Vagina (tissue), 2 donors: ENCODE measurements around the gene PLSCR3. TPM values are rescaled to one million over a fixed set of nuclear protein-coding genes. Genes with fewer than 3 reads are reported as not detected.

Experiments
- DNase-seq, 2 donors: peaks; one replicate each; pipeline ENCODE4 v3.0.0-alpha.2; 2017; ENCODE audit errors: extremely low spot score in 2 of 2
- H3K27ac ChIP-seq: fragments of 200-600 bp; sonication (generic); one replicate; pipeline ENCODE4 v1.5.1; 2019
- H3K27me3 ChIP-seq: fragments of 200-600 bp; sonication (generic); one replicate; pipeline ENCODE4 v1.5.1; 2019
- H3K36me3 ChIP-seq, 2 donors: fragments of 200-600 bp; sonication (generic); one replicate each; pipeline ENCODE4 v1.5.1; 2017 to 2019
- H3K4me1 ChIP-seq: fragments of 200-600 bp; sonication (generic); one replicate; pipeline ENCODE4 v1.5.1; 2019
- H3K4me3 ChIP-seq, 2 donors: fragments of 200-600 bp; sonication (generic); 1 replicate in 1 of 2; 2 replicates in 1 of 2; pipeline ENCODE4 v1.5.1; 2016 to 2019
- H3K9me3 ChIP-seq: fragments of 200-600 bp; sonication (generic); one replicate; pipeline ENCODE4 v1.5.1; 2019
- POLR2A ChIP-seq, 2 donors: fragments of 450-650 bp; IDR thresholded peaks; one replicate each; pipeline ENCODE4 v1.6.1; 2017; ENCODE audit warnings: antibody characterized with exemption in 2 of 2, mild to moderate bottlenecking in 2 of 2, moderate library complexity in 2 of 2
- POLR2AphosphoS5 ChIP-seq, 2 donors: sonication (generic); formaldehyde crosslinking; IDR thresholded peaks; one replicate each; pipeline ENCODE4 v1.9.0; 2017; ENCODE audit warnings: antibody characterized with exemption in 2 of 2, mild to moderate bottlenecking in 2 of 2, low read depth in 1 of 2; ENCODE audit not compliant: insufficient read depth in 1 of 2
- intact Hi-C: fragments of 100-400 bp; cut with DNase I; formaldehyde crosslinking; loops from one replicate; pipeline ENCODE4 v1.15.1; 2023
- total RNA-seq: library from RNA; depleted of rRNA; stranded (reverse); fragments of >200 nt; gene quantifications from one replicate; pipeline ENCODE4 v1.2.3, GENCODE V29; 2016
- TF ChIP-seq, protein P1 (sequence below), 3 experiments: fragments of 450-650 bp in 2 of 3; fragments of 200-600 bp in 1 of 3; sonication (generic) in 1 of 3; IDR thresholded peaks; one replicate each; pipeline ENCODE4 v1.5.1; 2017 to 2019; ENCODE audit warnings: antibody characterized with exemption in 3 of 3, mild to moderate bottlenecking in 2 of 3, moderate library complexity in 2 of 3

PLSCR3 gene
- total RNA-seq, 1 donor from 2014 or later = 37.1 TPM

DNA sequence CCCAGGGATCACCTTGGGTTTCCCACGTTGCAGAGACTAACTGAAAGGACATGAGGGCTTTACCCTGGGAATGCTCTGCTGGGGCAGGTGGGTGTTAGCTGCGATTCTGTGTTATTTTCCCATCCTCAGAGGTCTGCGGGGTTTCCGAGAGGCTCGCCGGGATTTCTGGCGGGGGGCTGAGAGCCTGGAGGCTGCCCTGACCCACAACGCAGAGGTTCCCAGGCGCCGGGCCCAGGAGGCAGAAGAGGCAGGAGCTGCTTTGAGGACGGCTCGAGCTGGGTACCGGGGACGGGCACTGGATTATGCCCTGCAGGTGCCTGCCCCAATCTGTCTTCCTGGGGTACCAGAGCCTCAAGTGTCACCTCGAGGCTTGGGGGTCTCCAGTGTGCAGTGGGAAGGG is 51.1 kb downstream of the PLSCR3 start:
- DNase-seq = no peak
- Histone ChIP-seq H3K27ac (no peak overlapping the region), H3K27me3 (no peaks in the 10 kb centered on the region), H3K4me1 (no peaks in the 10 kb centered on the region), H3K9me3 (no peaks in the 10 kb centered on the region), H3K4me3 (no peak overlapping the region), H3K36me3 (no peaks in the 10 kb centered on the region)
- intact Hi-C loops = no loop called here
- TF ChIP-seq, protein P1, sequence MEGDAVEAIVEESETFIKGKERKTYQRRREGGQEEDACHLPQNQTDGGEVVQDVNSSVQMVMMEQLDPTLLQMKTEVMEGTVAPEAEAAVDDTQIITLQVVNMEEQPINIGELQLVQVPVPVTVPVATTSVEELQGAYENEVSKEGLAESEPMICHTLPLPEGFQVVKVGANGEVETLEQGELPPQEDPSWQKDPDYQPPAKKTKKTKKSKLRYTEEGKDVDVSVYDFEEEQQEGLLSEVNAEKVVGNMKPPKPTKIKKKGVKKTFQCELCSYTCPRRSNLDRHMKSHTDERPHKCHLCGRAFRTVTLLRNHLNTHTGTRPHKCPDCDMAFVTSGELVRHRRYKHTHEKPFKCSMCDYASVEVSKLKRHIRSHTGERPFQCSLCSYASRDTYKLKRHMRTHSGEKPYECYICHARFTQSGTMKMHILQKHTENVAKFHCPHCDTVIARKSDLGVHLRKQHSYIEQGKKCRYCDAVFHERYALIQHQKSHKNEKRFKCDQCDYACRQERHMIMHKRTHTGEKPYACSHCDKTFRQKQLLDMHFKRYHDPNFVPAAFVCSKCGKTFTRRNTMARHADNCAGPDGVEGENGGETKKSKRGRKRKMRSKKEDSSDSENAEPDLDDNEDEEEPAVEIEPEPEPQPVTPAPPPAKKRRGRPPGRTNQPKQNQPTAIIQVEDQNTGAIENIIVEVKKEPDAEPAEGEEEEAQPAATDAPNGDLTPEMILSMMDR (IDR thresholded peaks at IDR 0.05) = no peak
- no peak for TF ChIP-seq POLR2AphosphoS5 (IDR thresholded peaks at IDR 0.05; ENCODE audit: insufficient read depth in 1 of 2, low read depth in 1 of 2)
- no peak for TF ChIP-seq POLR2A (IDR thresholded peaks at IDR 0.05)

DNA sequence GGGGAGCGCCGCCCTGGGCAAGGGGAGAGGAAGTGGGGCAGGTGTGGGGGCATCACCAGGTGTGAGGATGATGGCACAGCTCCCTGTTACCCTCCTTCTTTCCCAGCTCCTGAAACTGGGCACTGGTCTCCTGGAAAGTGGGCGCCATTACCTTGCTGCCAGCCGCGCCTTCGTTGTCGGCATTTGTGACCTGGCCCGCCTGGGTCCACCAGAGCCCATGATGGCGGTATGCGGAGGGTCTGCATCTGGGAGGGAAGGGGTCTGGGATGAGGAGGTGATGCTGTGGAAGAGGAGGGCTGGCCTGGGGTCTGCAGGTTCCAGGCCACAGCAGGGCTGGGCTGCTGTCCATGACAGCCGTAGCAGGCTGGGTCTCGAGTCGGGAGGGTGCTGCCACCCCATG is 52.5 kb downstream of the PLSCR3 start:
- no peaks in the 10 kb centered on the region for H3K36me3 ChIP-seq
- TF ChIP-seq POLR2AphosphoS5 (IDR thresholded peaks at IDR 0.05; ENCODE audit: insufficient read depth in 1 of 2, low read depth in 1 of 2) (no peak), POLR2A (IDR thresholded peaks at IDR 0.05) (no peak)
- TF ChIP-seq, protein P1 (IDR thresholded peaks at IDR 0.05) = no peak
- no peaks in the 10 kb centered on the region for H3K9me3 ChIP-seq
- no peak overlapping the region for H3K4me3 ChIP-seq
- DNase-seq = no peak
- no peak overlapping the region for H3K27ac ChIP-seq
- H3K4me1 ChIP-seq = no peaks in the 10 kb centered on the region
- no peaks in the 10 kb centered on the region for H3K27me3 ChIP-seq
- intact Hi-C loops = no loop called here

DNA sequence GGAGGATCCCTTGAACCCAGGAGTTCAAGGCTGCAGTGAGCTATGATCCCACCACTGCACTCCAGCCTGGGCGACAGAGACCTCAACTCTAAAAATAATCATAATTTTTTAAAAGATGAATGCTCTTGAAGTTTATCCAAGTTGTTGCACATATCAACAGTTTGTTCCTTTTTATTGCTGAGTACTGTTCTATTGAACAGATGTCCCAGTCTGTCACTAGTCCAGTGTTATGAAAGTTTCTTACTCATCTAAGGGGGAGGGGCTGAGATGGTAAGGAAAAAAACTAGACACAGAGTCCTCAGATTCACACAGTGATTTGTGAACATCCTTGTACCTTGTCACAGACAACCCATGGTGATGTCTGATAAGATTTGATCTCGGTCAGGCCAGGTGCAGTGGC is 54.1 kb downstream of the PLSCR3 start:
- H3K9me3 ChIP-seq = no peaks in the 10 kb centered on the region
- H3K27ac ChIP-seq = no peak overlapping the region
- intact Hi-C loops = no loop called here
- DNase-seq = no peak
- no peaks in the 10 kb centered on the region for H3K36me3 ChIP-seq
- H3K4me3 ChIP-seq = no peak overlapping the region
- no peaks in the 10 kb centered on the region for H3K4me1 ChIP-seq
- no peaks in the 10 kb centered on the region for H3K27me3 ChIP-seq
- TF ChIP-seq POLR2AphosphoS5 (IDR thresholded peaks at IDR 0.05; ENCODE audit: insufficient read depth in 1 of 2, low read depth in 1 of 2) (no peak), POLR2A (IDR thresholded peaks at IDR 0.05) (no peak)
- TF ChIP-seq, protein P1 (IDR thresholded peaks at IDR 0.05) = no peak

Other genes with a start within 250 kb of the PLSCR3 start
- 2.5 TPM for gene ASGR1, start 215.2 kb downstream of the PLSCR3 start, total RNA-seq
- 23.3 TPM for gene DLG4, start 174.7 kb downstream of the PLSCR3 start, total RNA-seq
- gene ACADVL, start 174.6 kb downstream of the PLSCR3 start, total RNA-seq = 957 TPM
- gene DVL2, start 160.0 kb downstream of the PLSCR3 start, total RNA-seq = 53.0 TPM
- 24.8 TPM for gene PHF23, start 155.1 kb downstream of the PLSCR3 start, total RNA-seq
- 395 TPM for gene GABARAP, start 152.1 kb downstream of the PLSCR3 start, total RNA-seq
- 64.6 TPM for gene CTDNEP1, start 142.8 kb downstream of the PLSCR3 start, total RNA-seq
- 30.9 TPM for gene ELP5, start 142.3 kb downstream of the PLSCR3 start, total RNA-seq
- 75.9 TPM for gene CLDN7, start 132.0 kb downstream of the PLSCR3 start, total RNA-seq
- gene SLC2A4, start 112.8 kb downstream of the PLSCR3 start, total RNA-seq = 3.2 TPM
- gene YBX2, start 99.9 kb downstream of the PLSCR3 start, total RNA-seq = 0.25 TPM
- 238 TPM for gene EIF5A, start 86.9 kb downstream of the PLSCR3 start, total RNA-seq
- 51.1 TPM for gene GPS2, start 79.2 kb downstream of the PLSCR3 start, total RNA-seq
- gene NEURL4, start 65.2 kb downstream of the PLSCR3 start, total RNA-seq = 22.6 TPM
- gene ACAP1, start 58.0 kb downstream of the PLSCR3 start, total RNA-seq = 7.6 TPM
- 12.5 TPM for gene KCTD11, start 42.4 kb downstream of the PLSCR3 start, total RNA-seq
- gene TMEM95, start 39.4 kb downstream of the PLSCR3 start, total RNA-seq = not detected
- 10.1 TPM for gene TNK1, start 13.4 kb downstream of the PLSCR3 start, total RNA-seq
- 118 TPM for gene TMEM256, start 9.6 kb upstream of the PLSCR3 start, total RNA-seq
- 25.5 TPM for gene NLGN2, start 13.3 kb upstream of the PLSCR3 start, total RNA-seq
- not detected for gene SPEM1, start 25.8 kb upstream of the PLSCR3 start, total RNA-seq
- not detected for gene SPEM2, start 31.1 kb upstream of the PLSCR3 start, total RNA-seq
- not detected for gene SPEM3, start 34.3 kb upstream of the PLSCR3 start, total RNA-seq
- 9.8 TPM for gene TMEM102, start 40.9 kb upstream of the PLSCR3 start, total RNA-seq
- 10.8 TPM for gene FGF11, start 45.0 kb upstream of the PLSCR3 start, total RNA-seq
- 5.9 TPM for gene CHRNB1, start 50.5 kb upstream of the PLSCR3 start, total RNA-seq
- gene ZBTB4, start 85.1 kb upstream of the PLSCR3 start, total RNA-seq = 38.1 TPM
- not detected for gene SLC35G6, start 86.9 kb upstream of the PLSCR3 start, total RNA-seq
- 118 TPM for gene POLR2A, start 89.8 kb upstream of the PLSCR3 start, total RNA-seq
- gene TNFSF12, start 154.5 kb upstream of the PLSCR3 start, total RNA-seq = 60.6 TPM
- 20.1 TPM for gene TNFSF13, start 164.2 kb upstream of the PLSCR3 start, total RNA-seq
- gene SENP3, start 167.4 kb upstream of the PLSCR3 start, total RNA-seq = 60.2 TPM
- 40.0 TPM for gene CD68, start 185.1 kb upstream of the PLSCR3 start, total RNA-seq
- gene MPDU1, start 189.3 kb upstream of the PLSCR3 start, total RNA-seq = 73.4 TPM
- 44.4 TPM for gene SOX15, start 195.6 kb upstream of the PLSCR3 start, total RNA-seq
- 36.1 TPM for gene FXR2, start 220.4 kb upstream of the PLSCR3 start, total RNA-seq
- gene SAT2, start 233.3 kb upstream of the PLSCR3 start, total RNA-seq = 69.7 TPM
- gene SHBG, start 235.6 kb upstream of the PLSCR3 start, total RNA-seq = not detected